NCI-H1417 (cell line): ENCODE measurements around the gene PRMT1.
A peak's percentile ranks its signal among the peaks of the same experiment; 100 is the strongest.

Experiments used
- DNase-seq, 3 experiments: peaks; one replicate each; lab custom pipeline; 2025; lab: John Stamatoyannopoulos, UW

PRMT1 gene

DNA sequence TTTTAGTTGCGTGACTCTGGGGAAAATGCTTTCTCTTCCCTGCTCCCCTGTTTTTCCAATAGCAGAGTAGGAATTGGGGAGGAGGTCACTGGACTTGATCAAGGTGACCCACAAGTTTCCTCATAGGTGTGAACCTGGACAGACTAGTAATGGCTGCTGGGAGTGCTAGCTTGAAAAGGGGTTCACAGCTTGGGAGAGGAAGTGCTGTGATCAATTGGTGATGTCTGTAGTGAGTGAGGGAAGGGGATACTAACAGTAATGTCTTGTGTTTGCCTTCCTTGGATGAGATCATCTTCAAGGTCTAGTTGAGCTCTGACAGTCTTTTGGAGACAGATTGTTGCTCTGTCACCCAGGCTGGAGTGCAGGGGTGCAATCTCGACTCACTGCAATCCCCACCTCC, 9.6 kb upstream of the PRMT1 start:
- DNase-seq = no peak

DNA sequence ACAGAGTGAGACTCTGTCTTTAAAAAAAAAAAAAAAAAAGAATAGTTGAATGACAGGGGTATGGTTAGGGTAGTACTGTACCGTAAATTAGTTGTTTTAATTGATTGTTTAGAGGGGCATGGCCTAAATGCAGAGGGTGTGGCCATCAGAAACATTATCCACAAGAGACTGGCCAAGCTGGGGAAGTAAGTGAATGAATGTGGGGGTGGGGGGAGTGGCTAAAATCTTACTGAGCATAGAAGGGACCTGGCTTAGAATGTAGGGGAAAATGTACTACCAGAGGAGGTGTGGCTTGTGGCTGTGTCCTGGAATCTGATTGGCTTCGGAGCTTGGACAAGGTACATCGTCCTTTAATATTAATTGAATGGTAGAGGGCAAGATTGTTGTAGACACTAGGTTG, 7.6 kb upstream of the PRMT1 start:
- no peak for DNase-seq

DNA sequence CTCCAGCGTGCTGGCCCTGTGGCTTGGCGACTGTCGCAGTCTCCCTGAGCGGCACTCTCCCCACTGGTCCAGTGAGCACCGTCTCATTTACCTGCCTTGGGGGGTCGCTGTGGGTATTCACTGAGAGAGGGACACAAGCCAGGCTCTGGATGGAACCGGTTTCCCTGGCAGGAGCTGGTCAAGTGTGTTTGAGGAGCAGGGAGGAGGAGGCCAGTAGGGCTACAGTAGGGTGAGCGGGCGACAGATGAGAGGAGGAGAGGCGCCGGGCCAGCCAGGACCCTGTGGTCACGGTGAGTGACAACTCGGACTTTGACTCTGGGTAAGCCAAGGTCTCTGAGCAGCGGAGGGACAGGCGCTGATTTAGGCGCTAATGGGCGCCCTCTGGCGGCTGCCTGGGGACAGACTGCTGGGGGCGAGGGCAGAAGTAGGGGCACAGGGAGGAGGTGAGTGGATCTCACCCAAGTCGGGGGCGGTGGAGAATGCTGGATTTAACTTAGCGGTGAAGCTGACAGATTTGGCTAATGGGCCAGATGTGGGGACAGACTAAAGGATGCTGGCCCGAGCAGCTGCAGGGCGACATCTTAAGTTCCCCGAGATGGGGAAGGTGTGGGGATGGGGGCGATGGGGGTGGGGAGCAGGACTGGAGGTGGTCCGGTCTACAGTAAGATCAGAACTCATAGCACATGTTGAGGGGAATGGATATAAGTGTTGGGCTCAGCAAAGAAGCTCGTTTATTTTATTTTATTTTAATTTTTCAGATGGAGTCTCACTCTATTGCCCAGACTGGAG, 4.7 kb upstream of the PRMT1 start:
- DNase-seq = peak; percentile 70 to 80 (median 73)

DNA sequence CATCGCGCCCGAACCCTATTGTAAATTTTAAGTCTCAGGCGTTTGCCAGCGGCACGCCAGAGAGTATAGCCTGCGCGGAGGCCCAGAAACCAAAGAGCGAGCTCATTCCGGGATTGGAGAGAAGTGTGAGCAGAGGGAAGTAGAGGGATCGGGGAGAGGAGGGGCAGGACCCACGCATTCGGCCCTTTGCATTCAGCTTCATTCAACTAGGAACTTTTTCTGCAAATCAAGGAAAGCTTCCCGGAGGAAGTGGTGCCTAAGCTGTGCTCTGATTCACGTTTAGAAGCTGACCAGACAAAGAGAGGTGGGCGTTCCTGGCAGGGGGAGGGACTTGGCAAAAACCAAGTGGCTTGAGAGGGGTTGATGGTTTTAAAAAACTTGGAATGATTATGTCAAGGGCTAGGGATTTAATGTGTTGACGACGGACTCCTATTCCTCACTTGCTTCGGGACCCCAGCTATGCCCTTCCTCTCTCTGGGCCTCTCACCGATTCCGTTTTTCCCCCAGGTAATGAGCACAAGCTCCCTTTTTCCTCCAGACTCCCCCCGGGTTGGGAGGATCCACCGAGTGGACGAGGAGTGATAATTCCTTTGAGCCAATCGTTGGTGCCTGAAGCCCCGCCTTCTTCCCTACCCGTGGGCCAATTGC, 811 bp upstream of the PRMT1 start:
- peak in 2 of 3 experiments; percentile 96 to 97 for DNase-seq

DNA sequence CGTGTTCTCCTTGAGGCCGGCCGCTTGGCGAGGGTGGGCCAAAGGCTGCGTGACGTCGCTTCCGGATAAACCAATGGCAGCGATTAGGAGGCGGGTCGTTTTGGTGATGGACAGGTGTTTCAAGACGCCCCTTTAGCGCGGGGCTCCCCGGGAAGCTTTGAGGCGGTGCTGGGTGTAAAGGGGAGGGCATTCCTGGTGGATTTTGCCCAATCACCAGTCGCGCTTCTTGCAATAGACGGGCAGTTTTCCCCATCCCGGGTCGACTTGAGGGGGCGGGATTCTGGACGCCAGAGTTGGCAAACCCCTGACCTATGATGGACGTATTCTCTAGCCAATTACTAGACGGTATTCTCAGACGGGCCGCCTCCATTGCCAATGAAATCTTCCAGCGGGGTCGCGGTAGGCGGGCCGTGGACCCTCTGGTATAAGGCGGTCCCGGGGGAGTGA, 264 bp upstream of the PRMT1 start:
- peak; percentile 99 to 100 (median 100) for DNase-seq

DNA sequence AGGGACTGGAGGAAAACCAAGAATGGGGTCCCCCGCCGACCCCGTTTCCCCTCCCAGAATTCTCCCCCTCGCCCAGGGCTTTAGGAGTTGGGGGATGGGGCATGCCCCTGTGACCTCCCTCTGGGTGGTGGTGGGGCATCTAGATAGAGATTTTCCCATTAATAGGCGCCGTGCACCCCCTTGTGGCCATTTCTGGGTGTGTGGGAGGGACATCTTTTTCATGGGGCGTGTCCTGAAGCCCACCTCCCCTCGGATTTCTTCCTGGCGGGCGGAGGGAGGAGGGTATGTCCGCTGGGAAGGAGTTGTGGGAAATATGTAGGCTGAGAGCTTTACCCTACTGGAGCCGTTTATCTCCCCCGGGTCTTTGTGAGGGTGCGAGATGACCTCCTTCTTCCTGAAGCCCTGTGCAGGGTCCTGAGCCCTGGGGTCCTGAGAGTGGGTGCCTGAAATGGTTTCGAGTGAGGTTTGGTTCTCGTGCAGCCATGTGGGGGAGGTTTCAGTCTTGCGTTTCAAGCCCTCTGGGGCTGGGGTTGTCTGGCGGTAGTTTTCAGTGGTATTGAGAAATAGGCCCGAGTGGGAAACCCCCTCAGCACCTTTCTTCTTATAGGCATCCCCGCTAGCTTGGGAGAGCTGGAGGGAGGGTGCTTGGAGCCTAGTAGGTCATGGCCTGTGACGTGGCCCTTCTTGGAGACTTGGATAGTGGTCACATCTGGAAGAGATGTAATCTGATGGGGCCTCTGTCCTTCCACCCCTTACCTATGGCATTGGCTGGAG, 1.0 kb downstream of the PRMT1 start:
- DNase-seq = peak; percentile 58 to 79 (median 68)

DNA sequence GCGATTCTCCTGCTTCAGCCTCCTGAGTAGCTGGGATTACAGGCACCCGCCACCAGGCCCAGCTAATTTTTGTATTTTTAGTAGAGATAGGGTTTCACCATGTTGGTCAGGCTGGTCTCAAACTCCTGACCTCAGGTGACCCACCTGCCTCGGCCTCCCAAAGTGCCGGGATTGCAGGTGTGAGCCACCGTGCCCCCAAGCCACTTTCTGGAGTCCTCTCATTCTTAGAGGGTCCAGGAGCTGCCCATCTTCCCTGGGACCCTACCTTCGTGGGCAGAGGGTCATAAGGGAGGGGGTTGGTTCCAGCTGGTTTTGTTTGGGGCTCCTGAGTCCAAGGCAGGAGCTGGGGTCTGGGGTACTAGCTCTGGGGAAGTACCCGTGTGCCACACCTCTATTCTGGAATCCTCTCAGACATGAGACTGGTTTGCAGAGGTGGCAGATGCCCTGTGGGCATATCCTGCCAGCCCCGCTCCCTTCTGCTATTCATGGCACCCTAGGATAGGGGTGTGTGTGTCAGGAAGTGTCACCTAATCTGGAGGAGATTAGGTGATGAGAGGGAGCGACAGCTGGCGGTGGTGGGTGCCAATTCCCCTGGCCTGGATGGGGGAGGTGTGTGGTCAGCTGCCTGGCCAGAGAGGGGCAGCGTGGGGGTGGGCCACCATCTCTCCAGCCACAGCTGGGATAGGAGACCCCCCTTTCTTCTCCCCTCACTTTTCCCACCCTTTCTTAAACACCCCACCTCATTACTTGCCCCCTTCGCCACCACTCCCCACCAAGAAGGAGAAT, 2.1 kb downstream of the PRMT1 start:
- no peak for DNase-seq

DNA sequence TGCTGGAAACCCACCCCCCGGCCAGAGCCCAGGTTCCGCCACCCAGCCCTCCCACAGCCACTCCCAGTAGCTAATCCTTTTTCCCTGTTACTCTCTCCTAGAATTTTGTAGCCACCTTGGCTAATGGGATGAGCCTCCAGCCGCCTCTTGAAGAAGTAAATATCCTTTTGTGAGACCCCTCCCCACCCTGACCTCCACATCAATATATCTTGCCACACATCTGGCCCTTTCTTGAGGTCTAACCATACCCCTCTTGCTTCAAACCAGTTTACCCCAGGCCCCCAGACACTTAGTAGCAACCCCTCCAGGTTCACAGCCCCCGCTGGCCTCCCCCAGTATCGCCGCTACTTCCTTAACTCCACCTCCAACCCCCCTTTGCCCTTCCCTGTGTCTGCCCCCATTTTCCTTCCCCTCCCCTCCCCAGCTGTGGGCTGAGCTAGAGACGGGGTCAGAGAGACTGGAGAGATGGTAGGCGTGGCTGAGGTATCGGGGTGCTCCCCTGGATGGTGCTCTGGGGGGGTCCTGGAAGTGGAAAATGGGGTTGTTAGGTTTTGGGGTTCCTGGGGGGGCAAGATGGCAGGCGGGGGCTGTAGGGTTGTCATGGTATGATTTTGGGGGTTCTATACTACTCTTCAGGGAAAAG, 2.8 kb downstream of the PRMT1 start:
- DNase-seq = no peak

DNA sequence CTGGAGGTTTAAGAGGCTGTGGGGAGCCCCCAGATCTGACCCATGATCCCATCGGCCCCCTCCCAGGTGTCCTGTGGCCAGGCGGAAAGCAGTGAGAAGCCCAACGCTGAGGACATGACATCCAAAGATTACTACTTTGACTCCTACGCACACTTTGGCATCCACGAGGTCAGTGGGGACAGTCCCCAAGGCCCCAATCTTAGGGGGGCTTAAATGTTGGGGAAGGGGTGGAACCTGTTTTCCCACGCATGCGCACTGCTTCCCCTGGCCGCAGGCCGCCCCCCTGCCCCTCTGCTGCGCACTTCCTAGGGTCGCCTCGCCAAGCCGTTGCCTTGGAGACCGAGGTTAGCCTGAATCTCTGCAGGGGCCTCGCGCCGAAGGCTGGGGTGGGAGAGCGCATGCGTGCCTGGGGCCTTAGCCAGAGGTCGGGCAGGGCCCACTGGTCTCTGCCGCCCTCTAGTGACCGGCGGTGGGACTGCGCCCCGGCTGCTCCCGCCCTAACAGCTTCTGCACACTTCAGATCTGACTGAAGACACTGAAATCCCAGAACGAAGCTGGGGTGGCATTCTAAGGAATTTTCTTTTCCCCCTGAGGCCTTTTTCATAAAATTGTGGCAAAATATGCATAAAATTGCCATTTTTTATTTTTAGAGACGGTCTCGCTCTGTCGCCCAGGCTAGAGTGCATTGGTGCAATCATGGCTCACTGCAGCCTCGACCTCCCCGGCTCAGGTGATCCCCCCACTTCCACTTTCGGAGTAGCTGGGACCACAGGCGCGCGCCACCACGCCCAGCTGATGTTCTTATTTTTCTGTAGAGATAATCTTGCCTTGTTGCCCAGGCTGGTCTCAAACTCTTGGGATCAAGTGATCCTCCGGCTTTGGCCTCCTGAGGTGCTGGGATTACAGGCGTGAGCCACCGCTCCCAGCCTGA, 3.6 kb downstream of the PRMT1 start:
- DNase-seq = peak; percentile 81 to 92 (median 91)

DNA sequence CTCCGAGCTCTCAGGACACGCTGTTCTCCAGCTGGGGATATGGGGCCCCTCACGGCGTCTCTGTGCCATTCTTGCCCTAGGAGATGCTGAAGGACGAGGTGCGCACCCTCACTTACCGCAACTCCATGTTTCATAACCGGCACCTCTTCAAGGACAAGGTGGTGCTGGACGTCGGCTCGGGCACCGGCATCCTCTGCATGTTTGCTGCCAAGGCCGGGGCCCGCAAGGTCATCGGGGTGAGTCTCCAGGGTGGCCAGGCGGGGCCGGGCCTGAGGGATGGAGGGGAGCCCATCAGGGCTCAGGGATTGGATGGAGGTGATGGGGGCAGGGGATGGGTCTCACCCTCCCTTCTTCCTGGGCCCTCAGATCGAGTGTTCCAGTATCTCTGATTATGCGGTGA, 4.8 kb downstream of the PRMT1 start:
- DNase-seq = no peak

DNA sequence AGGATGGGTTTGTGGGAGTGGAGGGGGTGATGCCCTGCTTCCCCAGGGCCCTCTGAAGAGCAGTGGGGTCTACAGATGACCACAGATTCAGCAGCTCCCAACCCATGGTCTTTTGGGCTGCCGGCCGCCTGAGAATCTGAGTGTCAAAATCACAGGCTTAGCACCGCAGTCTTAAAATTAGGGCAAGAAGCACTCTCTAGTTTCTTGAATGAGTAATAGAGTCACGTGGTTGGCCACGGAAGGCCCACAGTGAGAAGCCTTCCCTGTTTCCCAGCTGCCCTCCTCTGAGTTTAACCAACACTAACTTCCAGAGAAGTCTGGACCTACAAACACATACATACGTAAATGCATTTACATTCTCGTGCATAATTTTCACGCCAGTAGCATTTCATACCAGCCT, 5.2 kb downstream of the PRMT1 start:
- no peak for DNase-seq

DNA sequence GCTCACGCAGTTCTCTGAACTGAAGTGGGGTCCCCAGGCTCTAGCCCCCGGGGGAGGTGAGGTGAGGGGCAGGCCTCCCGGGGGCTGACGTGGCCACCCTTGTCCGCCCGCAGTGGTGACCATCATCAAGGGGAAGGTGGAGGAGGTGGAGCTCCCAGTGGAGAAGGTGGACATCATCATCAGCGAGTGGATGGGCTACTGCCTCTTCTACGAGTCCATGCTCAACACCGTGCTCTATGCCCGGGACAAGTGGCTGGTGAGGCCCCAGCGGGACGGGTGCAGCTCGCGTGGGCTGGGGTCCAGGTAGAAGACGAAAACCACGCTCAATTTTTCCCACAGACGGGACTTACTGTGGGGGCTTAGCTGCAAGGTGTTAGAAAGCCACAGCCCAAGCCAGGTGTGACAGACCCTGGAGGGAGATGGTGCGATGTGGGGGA, 6.8 kb downstream of the PRMT1 start:
- no peak for DNase-seq

DNA sequence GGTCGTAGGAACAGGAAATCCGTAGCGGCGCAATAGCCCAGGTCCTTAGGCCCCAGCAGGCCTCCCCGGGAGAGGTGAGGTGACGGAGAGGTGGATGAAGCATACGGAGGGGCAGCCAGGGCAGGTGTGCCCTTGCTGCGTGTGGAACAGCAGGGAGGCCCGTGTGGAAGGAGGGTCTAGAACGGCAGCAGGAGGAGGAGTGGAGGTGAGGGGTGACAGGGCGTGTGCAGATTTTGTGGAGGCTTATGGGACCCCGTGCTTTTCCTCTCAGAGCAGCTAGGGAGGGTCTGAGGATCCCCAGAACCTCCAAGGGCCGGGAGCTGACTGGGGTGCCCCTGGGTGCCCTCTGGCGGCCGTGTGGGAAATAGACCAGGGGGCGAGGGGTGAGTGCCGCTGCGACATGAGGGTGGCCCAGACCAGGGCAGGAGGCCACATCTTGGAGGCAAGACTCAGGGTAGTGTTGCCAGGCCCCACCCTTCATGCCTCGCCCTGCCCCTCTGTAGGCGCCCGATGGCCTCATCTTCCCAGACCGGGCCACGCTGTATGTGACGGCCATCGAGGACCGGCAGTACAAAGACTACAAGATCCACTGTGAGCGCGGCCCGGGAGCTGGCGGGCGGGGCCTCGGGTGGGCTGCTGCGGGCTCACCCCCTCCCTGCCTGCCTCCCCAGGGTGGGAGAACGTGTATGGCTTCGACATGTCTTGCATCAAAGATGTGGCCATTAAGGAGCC, 7.3 kb downstream of the PRMT1 start:
- no peak for DNase-seq

DNA sequence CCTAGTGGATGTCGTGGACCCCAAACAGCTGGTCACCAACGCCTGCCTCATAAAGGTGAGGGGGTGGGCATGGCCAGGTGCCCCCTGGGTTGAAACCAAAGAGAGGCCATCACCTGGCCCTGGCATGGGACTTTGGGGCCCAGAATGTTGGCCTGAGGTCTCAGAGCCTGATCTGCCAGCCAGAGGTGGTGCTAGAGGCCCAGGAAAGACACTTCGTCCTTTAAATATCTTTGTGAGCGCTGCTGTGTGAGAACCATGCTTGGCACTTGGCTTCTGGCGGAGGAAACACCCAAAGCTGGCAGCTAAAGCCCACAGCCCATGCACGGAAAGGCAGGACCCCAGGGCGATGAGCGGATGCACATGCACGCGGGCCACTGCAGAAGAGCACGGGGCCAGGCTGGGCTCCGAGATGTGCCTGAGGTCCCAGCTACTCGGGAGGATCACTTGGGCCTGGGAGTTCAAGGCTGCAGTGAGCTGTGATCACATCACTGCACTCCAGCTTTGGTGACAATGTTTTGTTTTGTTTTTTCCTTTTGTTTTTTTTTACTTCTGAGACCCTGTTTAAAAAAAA, 8.0 kb downstream of the PRMT1 start:
- no peak for DNase-seq

DNA sequence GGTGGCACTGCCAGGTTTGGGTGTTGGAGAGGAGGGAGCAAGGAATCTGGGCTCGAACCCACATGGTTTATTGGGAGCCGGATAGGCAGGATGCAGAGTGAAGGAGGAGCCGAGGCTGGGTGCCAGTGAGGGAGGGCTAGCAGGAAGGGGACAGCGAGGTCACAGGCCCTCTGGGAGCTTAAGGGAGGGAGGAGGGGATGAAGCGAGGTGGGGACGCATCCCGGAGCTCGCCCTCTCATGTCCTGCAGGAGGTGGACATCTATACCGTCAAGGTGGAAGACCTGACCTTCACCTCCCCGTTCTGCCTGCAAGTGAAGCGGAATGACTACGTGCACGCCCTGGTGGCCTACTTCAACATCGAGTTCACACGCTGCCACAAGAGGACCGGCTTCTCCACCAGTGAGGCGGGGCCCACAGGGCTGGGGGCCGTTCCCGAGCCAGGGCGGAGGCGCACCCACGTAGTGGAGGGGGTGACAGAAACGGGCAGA, 8.8 kb downstream of the PRMT1 start:
- no peak for DNase-seq

DNA sequence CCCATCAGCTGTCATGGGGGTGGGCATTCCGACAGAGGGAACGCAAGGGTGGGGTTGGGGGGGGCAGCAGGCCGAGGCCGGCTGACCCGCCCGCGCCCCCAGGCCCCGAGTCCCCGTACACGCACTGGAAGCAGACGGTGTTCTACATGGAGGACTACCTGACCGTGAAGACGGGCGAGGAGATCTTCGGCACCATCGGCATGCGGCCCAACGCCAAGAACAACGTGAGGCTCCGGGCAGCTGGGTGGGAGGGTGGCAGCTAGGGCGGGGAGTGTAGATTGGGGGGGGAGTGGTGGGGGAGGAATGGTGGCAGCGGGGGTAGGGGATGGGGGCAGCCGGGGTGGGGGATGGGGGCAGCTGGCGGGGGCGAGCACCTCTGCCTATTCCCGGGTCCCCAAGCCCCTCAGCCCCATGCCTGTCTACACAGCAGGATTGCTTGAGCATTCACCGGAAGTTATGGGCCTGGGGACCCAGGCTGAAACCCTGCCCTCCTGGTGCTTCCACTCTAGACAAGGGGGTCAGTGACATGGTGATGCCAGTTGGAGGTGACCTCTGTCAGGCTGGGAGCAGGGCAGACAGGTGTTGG, 9.5 kb downstream of the PRMT1 start:
- no peak for DNase-seq

DNA sequence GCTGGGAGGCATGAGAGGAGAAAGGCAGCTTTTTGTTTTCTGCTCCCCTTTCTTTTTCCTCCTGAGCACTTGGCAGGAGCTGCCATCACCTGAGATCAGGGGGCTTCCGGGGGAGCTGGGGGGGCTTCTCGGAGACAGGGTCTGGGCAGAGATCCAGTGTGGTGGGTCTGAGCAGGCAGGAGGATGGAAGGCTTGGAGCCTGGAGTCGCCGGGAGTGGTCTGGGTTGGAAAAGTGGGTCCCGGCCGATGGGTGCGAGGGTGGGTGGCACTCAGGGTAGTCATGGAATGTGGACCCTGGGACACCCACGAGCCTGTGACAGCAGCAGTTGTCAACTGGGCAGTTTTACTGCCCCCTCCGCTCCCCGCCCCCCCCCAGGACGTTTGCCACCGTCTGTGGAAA, 10.1 kb downstream of the PRMT1 start:
- DNase-seq = no peak

DNA sequence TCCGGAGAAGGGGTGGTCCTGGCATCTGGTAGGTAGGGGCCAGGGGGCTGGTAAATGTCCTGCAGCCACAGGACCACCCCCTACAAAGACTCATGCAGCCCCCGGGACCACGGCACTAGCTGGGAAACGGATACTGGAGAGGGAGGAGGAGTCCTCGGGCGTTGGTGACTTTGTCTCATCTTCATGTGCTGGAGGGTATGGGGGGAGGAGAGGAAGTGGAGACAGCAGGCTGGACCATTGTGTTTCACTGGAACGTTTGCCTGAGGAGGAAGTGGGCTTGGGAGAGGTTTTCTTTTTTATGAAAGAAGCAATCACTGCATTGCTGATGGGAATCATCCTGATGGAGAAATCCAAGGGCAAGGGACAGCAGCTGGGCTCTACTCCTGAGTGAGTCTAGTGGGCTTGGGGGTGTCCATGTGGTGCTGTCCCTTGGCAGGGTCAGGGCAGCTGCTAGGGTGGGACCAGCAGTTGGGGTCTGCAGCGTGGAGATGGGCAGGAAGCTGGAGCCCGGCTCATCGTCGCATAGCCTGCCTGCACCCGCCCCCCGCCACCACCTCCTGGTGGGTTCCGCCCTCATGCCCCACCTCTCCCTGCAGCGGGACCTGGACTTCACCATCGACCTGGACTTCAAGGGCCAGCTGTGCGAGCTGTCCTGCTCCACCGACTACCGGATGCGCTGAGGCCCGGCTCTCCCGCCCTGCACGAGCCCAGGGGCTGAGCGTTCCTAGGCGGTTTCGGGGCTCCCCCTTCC, 10.7 kb downstream of the PRMT1 start:
- DNase-seq = no peak
